ENCODE measurements around the gene MST1.

MST1 gene

GRCh38 chr3:49658711-49659110 lies 30.6 kb downstream of the MST1 start:
- DNase-seq (ENCODE audit: low read depth in 4 of 4, low spot score in 1 of 4), result no peak

- no peak for DNase-seq (ENCODE audit: low read depth in 4 of 4, low spot score in 1 of 4)
Observed at GRCh38 chr3:49657208-49657915, 31.9 kb downstream of the MST1 start.

- no peak for DNase-seq (ENCODE audit: low read depth in 4 of 4, low spot score in 1 of 4)
Observed at GRCh38 chr3:49656541-49657112, 32.6 kb downstream of the MST1 start.

GRCh38 chr3:49655731-49656285 lies 33.5 kb downstream of the MST1 start:
- no peak for DNase-seq (ENCODE audit: low read depth in 4 of 4, low spot score in 1 of 4)

GRCh38 chr3:49654955-49655556 lies 34.2 kb downstream of the MST1 start:
- no peak for DNase-seq (ENCODE audit: low read depth in 4 of 4, low spot score in 1 of 4)

- DNase-seq (ENCODE audit: low read depth in 4 of 4, low spot score in 1 of 4), result no peak
Observed at GRCh38 chr3:49654176-49654825, 35.0 kb downstream of the MST1 start.

GRCh38 chr3:49653621-49654020 lies 35.7 kb downstream of the MST1 start:
- DNase-seq (ENCODE audit: low read depth in 4 of 4, low spot score in 1 of 4), result no peak

- no peak for DNase-seq (ENCODE audit: low read depth in 4 of 4, low spot score in 1 of 4)
Observed at GRCh38 chr3:49652903-49653415, 36.3 kb downstream of the MST1 start.

GRCh38 chr3:49652218-49652902 lies 36.9 kb downstream of the MST1 start:
- no peak for DNase-seq (ENCODE audit: low read depth in 4 of 4, low spot score in 1 of 4)

GRCh38 chr3:49650637-49651036 lies 38.6 kb downstream of the MST1 start:
- DNase-seq (ENCODE audit: low read depth in 4 of 4, low spot score in 1 of 4), result no peak

GRCh38 chr3:49650177-49650576 lies 39.1 kb downstream of the MST1 start:
- no peak for DNase-seq (ENCODE audit: low read depth in 4 of 4, low spot score in 1 of 4)

- DNase-seq (ENCODE audit: low read depth in 4 of 4, low spot score in 1 of 4), result no peak
Observed at GRCh38 chr3:49649576-49649975, 39.7 kb downstream of the MST1 start.

- no peak for DNase-seq (ENCODE audit: low read depth in 4 of 4, low spot score in 1 of 4)
Observed at GRCh38 chr3:49648354-49649019, 40.8 kb downstream of the MST1 start.

- no peak for DNase-seq (ENCODE audit: low read depth in 4 of 4, low spot score in 1 of 4)
Observed at GRCh38 chr3:49647741-49648140, 41.5 kb downstream of the MST1 start.

GRCh38 chr3:49646236-49646635 lies 43.0 kb downstream of the MST1 start:
- DNase-seq (ENCODE audit: low read depth in 4 of 4, low spot score in 1 of 4), result no peak

GRCh38 chr3:49644684-49645083 lies 44.6 kb downstream of the MST1 start:
- no peak for DNase-seq (ENCODE audit: low read depth in 4 of 4, low spot score in 1 of 4)

- DNase-seq (ENCODE audit: low read depth in 4 of 4, low spot score in 1 of 4), result no peak
Observed at GRCh38 chr3:49642708-49643145, 46.5 kb downstream of the MST1 start.

- no peak for DNase-seq (ENCODE audit: low read depth in 4 of 4, low spot score in 1 of 4)
Observed at GRCh38 chr3:49641921-49642707, 47.2 kb downstream of the MST1 start.

- DNase-seq (ENCODE audit: low read depth in 4 of 4, low spot score in 1 of 4), result no peak
Observed at GRCh38 chr3:49641292-49641691, 48.0 kb downstream of the MST1 start.

GRCh38 chr3:49639551-49639950 lies 49.7 kb downstream of the MST1 start:
- no peak for DNase-seq (ENCODE audit: low read depth in 4 of 4, low spot score in 1 of 4)
